ENCODE measurements around the gene SH3PXD2A.

Gene SH3PXD2A

GRCh38 chr10:103552856-103553742 is 302.3 kb downstream of the SH3PXD2A start:
- no peak for DNase-seq

DNA sequence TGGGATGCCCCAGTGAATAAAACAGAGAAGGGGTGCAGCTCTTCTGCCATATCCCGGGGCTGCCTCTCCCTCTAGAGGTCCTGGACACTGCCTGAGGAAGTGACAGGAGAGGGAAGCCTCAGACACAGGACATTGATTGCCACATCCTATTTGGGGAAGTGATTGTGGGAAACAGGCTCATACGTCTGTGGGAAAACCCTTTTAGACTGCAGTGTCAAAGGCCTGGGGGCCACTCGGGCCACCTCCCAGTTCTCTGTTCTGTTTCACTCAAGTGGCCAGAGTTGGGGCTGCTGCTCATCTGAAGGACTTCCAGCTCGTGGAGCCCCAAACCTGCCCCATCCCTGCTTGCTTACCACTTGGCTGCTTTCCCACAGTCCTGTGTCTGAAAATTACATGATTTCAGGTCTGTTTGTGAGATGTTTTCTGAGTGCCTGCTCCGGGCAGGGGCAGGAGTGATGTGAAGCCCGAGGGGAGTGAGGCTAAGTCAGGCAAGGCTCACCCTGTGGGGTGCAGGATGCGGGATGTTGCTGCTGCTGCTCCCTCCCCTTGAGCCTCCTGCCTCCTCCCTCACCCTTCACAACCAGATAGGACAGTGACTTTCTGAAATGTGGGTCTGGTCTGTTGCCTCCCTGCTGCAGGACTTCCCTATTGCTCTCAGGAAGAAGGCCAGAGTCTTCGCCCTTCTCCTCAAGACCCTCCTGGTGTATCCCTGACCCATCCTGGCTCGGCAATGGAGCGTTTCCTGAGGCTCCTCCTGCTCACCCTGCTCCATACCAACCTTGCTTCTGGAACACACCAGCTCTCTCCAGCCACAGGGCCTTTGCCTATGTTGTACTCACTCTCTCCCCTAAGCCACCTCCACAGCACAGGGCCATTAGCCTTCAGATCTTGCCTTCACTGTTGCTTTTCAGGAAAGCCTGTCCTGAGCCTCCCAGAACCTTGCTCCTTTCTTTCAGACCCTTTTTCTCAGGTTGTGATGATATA is 303.5 kb downstream of the SH3PXD2A start:
- DNase-seq, result peak; percentile 18

GRCh38 chr10:103550229-103550628 is 305.1 kb downstream of the SH3PXD2A start:
- no peak for DNase-seq

DNA sequence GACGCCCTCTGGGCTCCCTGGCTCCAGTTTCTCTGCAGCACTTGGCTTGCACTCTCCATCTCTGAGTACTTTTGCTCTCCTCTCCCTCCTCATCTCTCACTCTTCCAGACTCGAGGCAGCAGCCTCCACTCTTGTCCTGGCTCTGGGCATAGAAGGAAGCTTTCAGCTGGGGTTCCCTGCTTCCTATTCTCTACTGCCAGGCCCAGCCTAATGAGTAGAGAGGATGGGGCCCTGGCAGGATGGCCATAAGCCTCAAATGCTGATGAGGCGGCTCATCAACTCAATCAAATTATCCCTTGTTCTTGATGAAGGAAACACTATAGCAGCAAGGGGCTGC is 306.1 kb downstream of the SH3PXD2A start:
- no peak for DNase-seq

DNA sequence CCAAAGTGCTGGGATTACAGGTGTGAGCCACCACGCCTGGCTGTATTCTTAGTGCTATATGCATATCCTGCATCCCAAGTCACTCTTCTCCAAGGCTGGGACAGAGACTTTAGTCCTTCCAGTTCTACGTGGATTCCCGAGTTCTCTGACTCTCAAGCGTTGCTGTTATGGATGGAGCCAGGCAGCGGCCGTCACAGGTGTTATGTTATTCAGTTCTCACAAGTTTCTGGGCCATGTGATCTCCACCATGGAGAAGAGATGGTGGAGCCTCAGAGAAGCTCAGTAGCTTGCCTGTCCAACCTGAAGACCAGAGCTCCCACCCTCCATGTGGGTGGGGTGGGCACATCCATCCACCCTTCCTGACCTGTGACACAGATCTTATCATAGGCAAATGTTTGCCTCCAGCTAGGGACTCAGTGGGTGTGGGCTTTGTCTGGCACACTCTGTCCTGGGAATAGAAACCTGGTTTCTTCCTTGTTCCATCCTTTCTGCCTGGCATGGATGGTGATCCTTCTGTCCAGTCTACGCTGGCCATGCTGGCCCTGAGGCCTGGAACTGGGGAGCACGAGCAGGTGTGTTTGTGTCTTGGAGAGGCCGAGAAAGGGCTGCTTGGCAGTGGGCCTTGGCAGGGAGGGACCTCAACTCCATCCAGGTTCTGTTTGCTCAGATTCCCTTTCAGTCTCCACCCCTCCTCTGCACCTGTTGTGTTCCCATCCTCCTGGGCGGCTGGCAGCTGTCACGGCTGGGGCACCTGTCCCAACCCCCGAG is 306.6 kb downstream of the SH3PXD2A start:
- no peak for DNase-seq

DNA sequence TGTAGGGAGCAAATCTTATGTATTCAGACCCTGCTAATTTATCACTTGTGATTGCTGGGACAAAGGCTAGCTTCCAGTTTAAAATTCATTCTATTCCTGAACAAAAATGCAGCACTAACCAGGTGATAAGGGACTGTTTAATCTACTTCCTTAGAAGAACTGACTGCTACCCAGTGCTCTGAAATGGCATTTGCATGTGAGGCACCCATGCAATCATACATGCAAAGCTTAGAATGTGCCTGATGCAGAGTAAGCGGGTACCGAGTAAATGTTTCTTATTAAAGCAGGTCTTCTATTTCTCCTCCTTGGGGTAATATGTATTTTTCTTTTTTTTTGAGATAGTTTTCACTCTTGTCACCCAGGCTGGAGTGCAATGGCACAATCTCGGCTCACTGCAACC is 307.4 kb downstream of the SH3PXD2A start:
- no peak for DNase-seq

DNA sequence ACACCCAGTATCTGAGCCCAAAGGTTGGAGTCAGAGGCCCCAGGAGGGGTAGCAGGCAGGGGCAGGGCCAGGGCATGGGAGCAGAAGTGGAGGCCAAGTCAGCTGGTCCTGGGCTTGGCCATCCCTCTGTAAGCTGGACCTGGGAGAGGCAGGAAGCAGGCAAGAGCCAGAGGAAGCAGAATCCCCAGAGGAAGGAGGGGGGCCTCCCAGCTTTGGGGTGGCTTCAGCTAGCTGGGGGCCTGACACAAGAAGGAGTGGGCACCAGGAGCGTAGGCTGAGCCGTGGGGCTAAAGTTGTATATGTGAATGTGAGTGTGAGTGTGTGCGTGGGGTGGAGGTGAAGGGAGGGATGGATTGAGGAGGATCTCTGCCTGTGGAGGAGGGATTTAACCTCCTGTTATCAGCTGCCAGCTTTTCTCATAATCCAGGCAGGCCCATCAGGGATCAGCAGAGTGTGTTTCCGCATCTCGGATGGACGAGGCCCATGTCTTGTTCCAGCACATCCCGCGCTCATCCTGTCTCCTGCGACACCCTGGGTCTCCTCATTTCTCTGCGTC is 307.9 kb downstream of the SH3PXD2A start:
- DNase-seq, result no peak

GRCh38 chr10:103546401-103546800 is 309.0 kb downstream of the SH3PXD2A start:
- DNase-seq, result no peak

DNA sequence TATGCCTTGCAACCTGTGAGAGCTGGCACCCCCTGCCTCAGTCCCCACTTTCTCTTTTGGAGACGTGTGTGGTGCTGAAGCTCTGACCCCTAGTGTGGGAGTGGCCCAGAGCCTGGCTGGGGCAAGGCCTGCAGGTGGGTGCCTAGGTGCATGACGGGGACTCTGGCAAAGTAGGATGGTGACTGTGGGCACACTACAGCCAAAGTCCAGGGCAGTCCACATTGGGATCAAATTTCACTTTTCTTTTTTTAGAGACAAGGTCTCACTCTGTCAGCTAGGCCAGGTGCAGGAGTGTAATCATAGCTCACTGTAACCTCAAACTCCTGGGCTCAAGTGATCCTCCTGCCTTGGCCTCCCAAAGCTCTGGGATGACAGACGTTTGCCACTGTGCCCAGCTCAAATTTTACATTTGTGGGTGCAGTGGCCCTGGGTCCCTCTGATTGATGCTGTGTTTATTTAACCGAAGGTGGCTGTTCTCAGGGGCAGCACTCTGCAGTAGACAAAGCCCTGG is 309.6 kb downstream of the SH3PXD2A start:
- no peak for DNase-seq

- no peak for DNase-seq
These were observed 310.0 kb downstream of the SH3PXD2A start for GRCh38 chr10:103545366-103545765.

- no peak for DNase-seq
These were observed 310.6 kb downstream of the SH3PXD2A start for GRCh38 chr10:103544657-103545310.

Data from CD4-positive, alpha-beta T cell treated with Interleukin-12 subunit alpha and Interleukin-12 subunit beta, for 1 hour (primary cell).